NCI-H1694 treated with DMSO at 0.1 percent for 48 hours (cell line): ENCODE measurements around the gene MUC21.
"Not testable (repeated sequence)": the region's sequence is repeated elsewhere in the genome, so short reads cannot be mapped to it uniquely, and the experiment has no call there.

ENCODE experiments used
- DNase-seq: peaks from one replicate; lab custom pipeline; 2025; lab: John Stamatoyannopoulos, UW

MUC21 gene

DNA sequence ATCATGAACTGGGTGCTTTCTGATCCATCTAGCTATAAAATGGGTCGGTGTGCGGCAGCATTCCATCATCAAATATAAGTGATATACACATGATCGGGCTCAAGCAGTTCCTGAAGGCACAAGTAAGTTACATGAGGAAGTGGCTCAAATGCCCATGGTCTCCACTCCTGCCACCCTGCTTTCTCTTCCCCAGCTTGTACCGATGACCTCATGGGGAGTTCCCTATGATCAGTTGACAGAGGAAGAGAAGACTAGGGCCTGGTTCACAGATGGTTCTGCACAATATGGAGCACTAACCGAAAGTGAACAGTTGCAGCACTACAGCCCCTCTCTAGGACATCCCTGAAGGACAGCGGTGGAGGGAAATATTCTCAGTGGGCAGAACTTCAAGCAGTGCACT is 14.3 kb upstream of the MUC21 start:
- not testable (repeated sequence) for DNase-seq

DNA sequence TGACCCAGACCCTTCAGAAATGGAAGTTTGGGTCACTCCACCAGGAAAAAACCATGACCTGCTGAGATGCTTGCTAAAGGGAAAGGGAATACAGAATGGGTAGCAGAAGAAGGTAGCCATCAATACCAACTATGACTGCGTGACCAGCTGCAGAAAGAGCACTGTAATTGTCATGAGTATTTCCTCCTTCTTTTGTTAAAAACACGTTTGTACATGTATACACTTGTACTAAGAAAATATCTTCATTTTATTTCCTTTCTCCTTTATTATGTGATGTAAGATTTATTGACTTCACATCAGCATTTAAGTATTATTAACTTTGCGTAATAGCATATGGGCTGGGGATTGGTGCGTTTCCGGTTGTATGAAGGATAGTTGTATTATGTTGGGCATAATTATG is 12.6 kb upstream of the MUC21 start:
- DNase-seq = no peak

DNA sequence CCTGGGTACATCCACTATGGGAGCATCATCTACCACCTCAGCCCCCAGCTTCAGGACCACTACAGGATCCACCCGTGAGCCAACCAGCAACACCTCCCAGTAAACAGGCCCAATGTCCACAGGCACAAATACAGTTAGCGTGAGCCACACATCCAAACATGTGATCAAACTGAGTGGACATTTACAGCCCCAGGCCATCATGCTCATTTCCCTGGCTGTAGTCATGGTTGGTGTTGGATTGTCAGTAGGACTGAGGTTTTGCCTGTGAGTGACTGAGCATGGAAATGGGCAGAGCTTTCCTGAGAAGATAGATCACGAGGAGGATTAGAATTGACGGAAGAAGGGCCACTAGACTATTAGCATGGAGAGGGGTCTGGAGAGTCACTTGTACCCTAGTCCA is 10.7 kb upstream of the MUC21 start:
- DNase-seq = no peak

DNA sequence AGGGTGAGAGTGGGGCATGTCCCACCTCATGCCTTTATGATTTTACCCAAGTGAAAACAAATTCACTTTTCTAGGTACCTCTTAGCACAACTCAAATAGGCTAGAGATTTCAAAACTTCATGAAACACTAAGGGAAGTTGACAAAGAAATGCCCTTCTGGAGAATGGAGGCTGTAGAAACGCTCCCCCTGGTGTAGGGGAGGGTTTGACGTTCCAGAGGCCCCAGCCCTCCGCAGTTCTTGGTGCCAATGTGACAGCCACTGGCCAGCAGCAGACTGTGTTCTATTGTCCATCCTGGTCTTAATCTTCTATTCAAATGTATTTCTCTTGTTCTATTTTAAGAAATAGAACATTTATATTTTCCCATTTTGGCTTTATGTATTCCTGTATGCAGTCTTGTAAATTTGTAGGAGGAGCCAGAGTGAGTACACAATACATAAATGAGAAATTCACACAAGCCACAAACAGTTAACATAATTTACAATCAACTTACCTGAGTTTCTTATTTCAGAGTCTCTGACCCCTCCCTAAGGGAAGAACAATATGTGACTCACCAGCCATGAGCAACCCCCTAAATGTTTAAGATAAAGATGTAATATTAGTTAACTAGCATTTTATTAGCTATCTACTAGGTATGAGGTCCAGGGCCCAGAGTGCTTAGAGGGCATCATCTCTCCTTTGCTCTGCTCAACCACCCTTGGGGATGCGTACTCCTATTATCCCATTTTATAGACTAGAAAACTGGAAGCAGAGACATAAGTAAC is 8.8 kb upstream of the MUC21 start:
- no peak for DNase-seq

DNA sequence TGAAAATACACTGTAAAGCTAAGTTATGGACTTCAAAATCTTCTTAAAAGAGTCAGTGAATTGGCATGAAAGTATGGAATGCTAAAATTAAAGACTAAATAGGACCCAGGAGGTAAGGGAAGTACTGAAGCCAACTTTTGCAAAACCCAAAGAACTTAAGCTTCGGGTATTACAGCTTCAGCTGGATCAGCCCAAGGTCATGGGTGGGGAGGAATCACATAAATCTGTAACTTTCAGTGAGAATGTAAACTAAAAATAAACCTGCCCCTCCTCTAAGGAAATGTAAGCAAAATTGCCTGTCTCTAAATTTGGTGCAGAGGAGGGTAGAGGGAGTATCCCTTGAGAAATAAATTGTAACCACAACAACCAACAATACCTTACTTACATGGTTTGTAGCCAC is 4.4 kb upstream of the MUC21 start:
- DNase-seq = no peak

DNA sequence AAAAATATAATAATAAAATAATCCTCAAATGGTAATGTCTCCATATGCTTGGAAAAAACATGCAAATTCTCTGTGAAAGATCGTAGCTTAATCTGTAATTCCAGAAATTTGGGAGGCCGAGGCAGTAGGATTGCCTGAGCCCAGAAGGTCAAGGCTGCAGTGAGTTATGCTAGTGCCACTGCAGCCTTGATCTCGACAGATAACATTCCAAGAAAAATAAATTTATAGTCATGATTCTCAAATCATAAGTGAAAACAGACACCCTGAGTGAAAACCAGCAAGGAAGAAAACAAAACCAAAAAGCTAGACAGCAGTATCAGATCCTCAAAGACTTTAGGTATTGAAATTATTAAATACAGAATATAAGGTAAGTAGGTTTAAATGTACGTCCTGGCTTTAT is 3.8 kb upstream of the MUC21 start:
- DNase-seq = no peak

DNA sequence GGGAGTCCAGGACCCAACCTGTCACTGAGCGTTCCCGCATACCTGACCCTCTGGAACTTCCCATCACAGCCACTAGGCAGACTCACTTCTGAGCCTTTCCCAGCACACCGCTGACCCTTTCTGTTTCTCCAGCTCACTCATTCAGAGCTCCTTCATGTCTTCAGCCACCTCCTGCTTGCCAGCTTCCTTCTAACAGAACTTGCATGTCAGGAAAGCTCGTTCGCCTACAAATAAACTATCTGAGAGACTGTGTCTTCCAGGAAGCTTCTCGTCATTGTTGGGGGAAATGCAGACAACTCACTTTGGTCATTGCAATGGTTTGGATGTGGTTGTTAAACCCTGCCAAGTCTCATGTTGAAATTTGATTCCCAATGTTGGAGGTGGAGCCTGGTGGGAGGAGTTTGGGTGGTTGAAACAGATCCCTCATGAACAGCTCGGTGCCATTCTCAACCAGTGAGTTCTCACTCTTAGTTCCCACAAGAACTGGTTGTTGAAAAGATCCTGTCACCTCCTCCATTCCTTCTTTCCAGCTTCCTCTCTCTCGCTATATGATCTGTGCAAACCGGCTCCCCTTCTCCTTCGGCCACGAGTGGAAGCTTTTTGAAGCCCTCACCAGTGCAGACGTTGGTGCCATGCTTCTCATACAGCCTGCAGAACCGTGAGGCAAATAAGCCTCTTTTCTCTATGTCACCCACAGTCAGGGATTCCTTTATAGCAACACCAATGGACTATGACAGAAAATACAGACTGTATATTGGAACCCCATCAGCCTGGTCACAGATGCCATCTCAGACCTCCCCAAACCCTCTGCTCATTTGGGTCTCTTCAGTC is 1.4 kb upstream of the MUC21 start:
- DNase-seq = no peak

DNA sequence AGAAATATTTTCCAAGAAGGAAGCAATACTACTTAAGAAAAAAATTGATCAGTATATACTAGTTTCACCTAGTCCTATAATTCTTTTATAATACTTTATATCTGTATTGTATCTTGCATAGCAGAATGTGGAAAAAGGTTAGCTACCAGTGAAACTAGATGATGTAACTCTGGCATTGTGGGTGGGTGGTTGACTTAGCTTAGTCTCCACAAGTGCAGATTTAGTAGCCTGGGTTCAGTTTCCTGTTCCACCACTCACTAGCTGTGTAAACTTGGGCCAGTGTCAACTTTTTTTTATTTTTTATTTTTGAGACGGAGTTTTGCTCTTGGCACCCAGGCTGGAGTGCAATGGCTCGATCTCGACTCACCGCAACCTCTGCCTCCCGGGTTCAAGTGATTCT is 2.0 kb downstream of the MUC21 start:
- no peak for DNase-seq

DNA sequence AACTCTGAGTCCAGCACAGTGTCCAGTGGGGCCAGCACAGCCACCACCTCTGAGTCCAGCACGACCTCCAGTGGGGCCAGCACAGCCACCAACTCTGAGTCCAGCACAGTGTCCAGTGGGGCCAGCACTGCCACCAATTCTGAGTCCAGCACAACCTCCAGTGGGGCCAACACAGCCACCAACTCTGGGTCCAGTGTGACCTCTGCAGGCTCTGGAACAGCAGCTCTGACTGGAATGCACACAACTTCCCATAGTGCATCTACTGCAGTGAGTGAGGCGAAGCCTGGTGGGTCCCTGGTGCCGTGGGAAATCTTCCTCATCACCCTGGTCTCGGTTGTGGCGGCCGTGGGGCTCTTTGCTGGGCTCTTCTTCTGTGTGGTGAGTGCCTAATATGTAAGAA is 3.8 kb downstream of the MUC21 start:
- no peak for DNase-seq

DNA sequence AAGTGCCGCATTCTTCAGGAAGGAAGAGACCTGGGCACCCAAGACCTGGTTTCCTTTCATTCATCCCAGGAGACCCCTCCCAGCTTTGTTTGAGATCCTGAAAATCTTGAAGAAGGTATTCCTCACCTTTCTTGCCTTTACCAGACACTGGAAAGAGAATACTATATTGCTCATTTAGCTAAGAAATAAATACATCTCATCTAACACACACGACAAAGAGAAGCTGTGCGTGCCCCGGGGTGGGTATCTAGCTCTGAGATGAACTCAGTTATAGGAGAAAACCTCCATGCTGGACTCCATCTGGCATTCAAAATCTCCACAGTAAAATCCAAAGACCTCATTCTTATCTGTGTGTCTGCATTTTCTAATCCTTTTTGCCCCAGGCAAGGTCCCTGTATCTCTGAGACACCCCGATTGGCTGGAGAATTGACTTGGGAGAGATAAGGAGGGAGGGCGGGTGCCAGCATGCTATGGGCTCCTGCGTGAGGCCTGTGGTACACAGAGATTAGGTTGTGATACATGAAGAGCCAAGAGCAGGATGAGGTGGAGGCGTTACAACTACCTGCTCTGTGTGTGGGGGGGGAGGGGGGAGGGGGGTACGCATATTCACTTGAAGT is 4.8 kb downstream of the MUC21 start:
- no peak for DNase-seq

DNA sequence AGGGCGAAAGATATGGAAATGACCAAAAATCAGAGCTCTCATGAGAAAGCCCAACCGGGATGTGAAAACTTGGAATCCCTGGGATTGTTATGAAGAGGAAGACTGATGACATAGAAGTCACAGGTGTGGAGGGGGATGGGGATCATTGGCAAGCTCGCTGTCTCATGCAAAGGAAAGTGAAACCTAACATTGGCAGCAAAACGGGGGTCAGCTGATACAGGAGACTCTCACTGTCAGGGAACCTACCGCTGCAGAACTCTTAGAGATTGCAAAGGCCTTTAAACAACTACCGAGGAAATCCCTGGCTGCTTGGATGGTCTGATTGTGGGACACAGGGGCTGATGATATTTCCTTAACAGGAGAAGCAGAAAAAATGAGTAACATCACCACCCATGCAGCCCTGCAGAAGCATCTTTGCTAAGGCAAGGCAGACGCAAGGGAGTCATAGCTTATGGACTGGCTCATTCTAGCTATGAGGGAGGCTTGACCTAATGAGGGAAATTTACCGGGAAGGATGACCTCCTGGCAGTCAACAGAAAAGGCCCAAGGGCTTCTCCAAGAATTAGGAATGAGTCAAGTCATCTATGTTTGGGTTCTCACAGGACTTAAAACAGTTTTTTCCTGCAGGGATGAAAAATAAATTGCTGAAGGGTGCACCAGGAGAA is 7.0 kb downstream of the MUC21 start:
- DNase-seq = no peak

DNA sequence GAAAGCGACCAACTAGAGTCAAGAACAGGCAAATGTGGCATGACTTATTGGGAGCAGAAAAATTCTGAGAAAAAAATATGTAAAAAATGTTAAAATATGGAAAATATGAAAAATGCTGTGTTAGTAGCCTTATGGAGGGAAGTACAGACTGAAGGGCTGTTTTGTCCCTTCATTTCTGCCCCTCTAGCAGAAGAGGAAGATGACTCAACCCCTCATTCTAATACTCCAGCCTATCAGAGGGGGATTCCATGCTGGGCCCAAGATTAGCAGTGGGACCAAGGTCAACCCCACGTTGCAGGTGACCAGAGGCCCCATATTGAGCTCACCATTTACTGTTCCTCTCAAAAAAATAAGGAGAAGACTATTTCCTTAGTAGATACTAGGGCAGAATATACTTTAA is 8.4 kb downstream of the MUC21 start:
- DNase-seq = no peak

DNA sequence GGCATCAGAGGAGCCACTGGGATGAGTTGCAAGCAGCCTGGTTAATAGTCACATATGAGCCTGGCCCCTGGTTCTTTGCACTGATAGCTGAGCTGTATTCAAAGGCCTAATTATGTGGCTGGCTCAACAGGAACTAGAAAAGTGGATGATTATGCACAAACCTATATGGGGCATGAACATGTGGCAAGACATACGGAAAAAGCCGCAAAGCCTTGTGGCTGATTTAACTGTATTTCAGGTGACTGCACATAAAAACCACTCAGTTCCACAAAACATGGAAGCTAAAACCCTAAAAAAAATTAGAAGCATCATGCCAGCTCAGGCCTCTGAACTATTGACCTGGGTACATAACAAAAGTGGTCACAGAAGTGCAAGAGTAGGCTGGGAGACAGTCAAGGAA is 13.8 kb downstream of the MUC21 start:
- no peak for DNase-seq

DNA sequence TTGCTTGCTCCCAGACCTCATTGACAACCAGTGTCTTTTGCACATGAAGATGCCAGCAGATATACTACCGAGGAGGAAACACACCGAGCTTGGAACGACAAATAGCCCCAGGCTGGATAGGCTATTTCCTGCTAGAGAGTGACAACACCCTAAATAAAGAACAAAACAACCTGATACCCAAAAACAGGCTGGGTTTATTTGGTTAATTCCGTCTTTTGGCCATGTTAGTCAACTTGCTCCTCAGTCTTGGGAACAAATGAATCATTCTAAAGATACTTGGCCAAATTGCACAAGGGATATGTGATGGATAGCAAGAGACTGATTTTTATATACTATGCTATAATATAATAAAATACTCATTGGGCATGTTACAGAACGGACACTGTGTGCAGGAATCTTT is 15.3 kb downstream of the MUC21 start:
- no peak for DNase-seq

DNA sequence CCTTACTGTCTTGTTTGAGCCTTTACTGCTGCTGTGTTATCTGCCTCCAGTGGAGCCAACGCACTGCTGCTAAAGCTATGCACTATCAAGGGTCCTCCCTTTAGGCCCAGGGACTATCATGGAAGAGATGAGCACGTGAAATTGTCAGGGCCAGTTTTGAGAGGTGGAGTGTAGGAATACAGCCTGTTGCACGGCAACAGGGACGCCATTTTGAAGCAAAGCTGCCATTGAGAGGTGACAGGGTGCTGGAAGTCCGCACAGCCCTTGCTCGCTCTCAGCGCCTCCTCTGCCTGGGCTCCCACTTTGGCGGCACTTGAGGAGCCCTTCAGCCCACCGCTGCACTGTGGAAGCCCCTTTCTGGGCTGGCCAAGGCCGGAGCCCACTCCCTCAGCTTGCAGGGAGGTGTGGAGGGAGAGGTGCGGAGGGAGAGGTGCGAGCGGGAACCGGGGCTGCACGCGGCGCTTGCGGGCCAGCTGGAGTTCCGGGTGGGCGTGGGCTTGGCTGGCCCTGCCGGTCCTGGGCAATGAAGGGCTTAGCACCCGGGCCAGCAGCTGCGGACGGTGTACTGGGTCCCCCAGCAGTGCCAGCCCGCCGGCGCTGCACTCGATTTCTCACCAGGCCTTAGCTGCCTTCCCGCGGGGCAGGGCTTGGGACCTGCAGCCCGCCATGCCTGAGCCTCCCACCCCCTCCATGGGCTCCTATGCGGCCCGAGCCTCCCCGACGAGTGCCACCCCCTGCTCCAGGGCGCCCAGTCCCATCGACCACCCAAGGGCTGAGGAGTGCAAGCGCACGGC is 16.7 kb downstream of the MUC21 start:
- not testable (repeated sequence) for DNase-seq

DNA sequence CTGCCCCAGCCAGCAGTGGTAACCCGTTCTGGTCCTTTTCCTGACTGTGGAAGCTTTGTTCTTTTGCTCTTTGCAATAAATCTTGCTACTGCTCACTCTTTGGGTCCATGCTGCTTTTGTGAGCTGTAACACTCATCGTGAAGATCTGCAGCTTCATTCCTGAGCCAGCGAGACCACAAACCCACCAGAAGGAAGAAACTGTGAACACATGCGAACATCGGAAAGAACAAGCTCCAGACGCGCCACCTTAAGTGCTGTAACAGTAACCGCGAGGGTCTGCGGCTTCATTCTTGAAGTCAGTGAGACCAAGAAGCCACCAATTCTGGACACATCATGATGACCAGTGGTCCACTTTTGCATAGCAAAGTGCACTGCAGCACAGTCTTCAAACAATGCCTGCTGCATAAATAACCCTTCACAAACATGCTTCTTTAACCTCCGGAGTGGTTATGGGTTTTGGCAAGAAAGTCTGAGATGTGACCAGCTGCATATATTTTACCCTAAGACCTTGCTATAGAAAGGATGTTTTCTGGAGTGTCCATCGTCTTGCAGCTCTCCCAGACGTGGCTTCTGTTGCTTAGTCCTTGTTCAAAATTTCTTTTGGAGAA is 17.9 kb downstream of the MUC21 start:
- no peak for DNase-seq

DNA sequence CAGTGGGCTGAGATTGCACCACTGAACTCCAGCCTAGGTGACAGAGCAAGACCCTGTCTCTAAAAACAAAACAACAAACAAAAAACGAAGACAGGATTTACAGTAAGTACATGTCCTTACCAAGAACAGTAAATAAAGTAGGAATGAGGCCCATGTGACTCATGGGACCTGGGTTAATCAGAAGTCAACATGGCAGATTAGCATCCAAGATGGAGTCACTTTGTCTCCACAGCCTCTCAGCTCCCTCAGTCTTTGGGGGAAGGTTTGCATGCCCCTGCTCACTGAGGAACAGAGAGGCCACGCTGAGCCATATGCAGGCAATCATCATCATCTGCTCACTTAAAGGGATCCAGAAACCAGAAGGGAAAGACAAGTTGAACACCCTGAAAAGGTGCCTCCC is 19.0 kb downstream of the MUC21 start:
- no peak for DNase-seq

DNA sequence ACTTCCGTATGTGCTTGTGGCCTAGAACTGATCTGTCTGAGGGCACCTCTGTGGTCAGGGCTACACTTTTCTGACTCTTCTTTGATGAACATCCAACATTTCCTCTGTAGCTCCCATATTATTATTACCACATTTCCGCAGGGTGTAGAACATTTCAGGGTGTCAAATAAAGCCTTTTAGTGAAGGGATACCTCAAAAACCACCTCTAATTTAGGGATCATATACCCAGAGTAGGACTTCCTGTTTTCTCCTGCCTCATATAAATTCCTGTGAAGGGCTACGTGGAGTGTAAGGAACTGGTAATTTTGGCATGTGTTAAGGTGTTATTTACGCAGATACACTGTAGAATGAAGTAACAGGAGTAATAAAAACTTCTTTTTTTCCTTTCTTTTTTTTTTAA is 21.3 kb downstream of the MUC21 start:
- DNase-seq = no peak

DNA sequence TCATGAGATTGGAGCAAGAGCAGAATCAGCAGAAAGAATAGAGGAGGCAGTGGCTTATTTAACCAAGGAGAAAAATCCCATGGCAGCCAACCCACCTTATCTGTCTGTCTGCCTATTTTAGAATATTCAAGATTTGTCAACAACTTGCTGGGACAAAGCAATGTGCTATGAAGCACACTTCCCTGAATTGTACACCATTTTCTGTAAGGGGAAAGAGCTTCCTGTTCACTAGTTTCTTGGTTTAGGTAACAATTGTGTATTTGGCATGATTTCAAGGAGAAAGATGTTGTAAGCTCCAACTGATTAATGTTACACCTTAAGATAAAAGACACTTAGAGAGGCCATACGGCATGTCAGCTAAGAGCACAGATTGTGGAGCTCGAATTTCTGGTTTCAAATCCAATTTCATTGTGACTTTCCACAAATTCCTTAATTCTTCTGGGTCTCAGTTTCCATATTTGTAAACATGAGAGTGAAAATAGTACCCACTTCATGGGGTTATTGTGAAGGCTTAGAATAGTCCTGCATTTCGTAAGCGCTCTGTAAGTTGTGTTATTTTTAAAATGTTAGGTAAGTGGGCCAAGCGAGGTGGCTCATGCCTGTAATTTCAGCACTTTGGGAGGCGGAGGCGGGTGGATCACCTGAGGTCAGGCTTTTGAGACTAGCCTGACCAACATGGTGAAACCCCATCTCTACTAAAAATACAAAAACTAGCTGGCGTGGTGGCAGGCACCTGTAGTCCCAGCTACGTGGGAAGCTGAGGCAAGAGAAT is 21.9 kb downstream of the MUC21 start:
- no peak for DNase-seq

DNA sequence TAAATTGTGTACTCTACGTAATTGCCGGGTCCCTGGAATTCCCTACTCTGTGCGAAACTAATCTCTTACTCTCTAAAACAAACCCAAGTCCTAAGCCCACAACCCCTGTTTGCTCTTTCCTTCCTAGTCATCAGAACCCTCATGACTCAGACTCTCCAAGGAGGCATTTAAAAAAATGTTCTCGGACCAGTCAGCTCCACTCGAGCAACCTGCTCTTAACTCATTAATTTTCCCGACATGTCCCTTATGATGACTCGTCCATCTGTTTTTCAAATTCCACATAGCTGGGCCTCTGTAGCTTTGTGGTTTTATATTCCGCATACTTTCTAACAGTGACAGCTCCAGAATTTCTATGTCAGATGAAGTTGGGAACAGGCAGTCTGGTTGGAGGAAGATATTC is 24.2 kb downstream of the MUC21 start:
- DNase-seq = no peak

DNA sequence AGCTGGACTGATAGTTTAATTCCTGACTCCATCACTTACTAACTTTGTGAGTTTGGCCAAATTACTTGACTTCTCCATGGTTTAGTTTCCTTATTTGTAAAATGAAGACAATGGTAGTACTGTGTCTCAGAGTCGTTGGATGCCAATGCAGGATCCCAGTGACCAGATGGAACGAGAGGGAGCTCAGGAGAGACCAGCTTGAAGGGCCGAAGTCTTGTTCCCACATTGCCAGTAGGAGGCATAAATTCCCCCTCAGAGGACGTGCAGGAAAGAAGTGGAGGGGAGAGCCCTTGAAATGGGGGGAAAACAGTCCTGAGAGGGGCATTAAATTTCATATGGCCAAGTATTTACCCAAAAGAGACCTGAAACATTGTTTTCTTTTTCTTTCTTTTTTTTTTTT is 24.6 kb downstream of the MUC21 start:
- DNase-seq = no peak
